ENCODE data around the gene NRP2. TPM values are rescaled to one million over a fixed set of nuclear protein-coding genes. Genes with fewer than 3 reads are reported as not detected.

NRP2 gene
- total RNA-seq (ENCODE audit: low replicate concordance), result 27.8 and 32.0 TPM in 2 replicates

DNA sequence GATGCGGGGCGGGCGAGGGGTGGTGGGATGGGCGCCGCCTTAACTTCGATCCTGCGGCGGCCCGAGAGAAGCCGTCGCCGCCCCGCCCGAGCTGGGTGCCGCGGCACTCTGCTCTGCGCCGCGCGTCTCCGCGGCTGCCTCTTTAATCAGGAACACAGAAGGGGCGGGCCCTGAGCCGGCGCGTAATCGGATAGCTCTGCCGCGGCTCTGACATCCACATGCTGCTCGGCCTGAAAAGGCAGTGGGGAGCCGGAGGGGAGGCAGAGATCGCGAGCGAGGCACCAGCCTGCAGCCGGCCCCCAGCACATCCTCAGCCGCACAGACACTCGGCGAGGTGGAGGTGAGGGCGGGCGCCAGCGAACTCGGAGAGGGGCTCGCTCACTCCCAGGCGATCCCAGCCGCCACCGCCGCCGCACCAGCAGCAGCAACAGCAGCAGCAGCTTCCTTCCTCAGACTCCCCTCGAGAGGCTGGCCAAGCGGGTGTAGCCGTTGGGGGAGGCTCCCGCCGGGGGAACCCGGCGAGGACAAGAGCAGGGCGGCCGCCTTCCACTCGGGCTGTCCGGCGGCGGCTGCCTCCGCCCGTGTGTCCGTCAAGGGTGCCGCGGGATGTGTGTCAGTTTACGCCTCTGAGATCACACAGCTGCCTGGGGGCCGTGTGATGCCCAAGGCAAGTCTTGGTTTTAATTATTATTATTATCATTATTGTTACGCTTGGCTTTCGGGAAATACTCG lies at the start of gene NRP2:
NRP2 (plus strand) TSS at position 263 of the 732 bp plus-strand sequence. CDS start 790 bp downstream, outside the sequence.
- Histone ChIP-seq H2AFZ (replicated peaks) (peak within 1 kb of the TSS; percentile 60), H3K79me2 (ENCODE audit: low read depth) (peaks cover 45% of the 10 kb centered on the region), H3K4me2 (peak within 1 kb of the TSS; percentile 94), H3K27ac (no peak within 1 kb of the TSS), H3F3A (ENCODE audit: low read depth) (peaks cover 28% of the 10 kb centered on the region), H4K20me1 (ENCODE audit: low read depth) (peaks cover under 1% of the 10 kb centered on the region), H3K4me1 (peaks cover 51% of the 10 kb centered on the region), H3K27me3 (peaks cover 59% of the 10 kb centered on the region), H3K9ac (no peak within 1 kb of the TSS), H3K4me3 (peak within 1 kb of the TSS; percentile 65), H3K36me3 (no peaks in the 10 kb centered on the region), H3K9me3 (ENCODE audit: low read depth) (no peaks in the 10 kb centered on the region)
- TF ChIP-seq CTCF (IDR thresholded peaks at IDR 0.05) (no peak), EZH2phosphoT487 (IDR thresholded peaks at IDR 0.05) (peak; percentile 64), EZH2 (IDR thresholded peaks at IDR 0.05) (peak; percentile 44)
- Mint-ChIP-seq H3K4me1 (peaks cover 56% of the 10 kb centered on the region), H3K9me3 (no peaks in the 10 kb centered on the region), H3K27ac (peak within 1 kb of the TSS; percentile 44), H3K27me3 (ENCODE audit: insufficient read depth, low read depth) (peaks cover 55% of the 10 kb centered on the region), H3K4me3 (peak within 1 kb of the TSS; percentile 89), H3K36me3 (no peaks in the 10 kb centered on the region)
- DNase-seq (ENCODE audit: low spot score), result peak; percentile 97

DNA sequence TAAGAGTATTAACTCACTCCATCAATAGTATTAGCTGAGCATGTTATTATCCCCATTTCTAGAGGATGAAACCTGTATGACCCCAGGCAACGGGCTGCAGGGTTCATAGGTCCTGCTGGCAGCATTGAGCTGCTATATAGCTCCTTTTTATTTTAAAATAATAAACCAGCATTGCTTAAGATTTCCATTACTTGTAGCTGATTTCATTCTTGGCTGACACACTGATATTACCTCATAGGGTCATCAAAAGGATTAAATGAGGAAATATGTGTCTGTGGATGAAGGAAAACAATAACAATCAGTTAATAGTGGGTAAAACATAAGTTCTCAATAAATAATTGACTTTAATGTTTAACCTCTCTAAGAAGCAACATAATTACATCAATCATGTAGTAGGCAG lies 48.3 kb upstream of the NRP2 start:
- H3K9me3 Mint-ChIP-seq, result peaks cover 7% of the 10 kb centered on the region
- H3K79me2 ChIP-seq (ENCODE audit: low read depth), result no peaks in the 10 kb centered on the region
- H3K4me1 ChIP-seq, result peaks cover 11% of the 10 kb centered on the region
- H3K4me3 Mint-ChIP-seq, result no peak overlapping the region
- no peak overlapping the region for H3K9ac ChIP-seq
- no peak overlapping the region for H3K4me3 ChIP-seq
- H3K27ac ChIP-seq, result no peak overlapping the region
- H3K9me3 ChIP-seq (ENCODE audit: low read depth), result no peaks in the 10 kb centered on the region
- H3K27me3 ChIP-seq, result no peaks in the 10 kb centered on the region
- no peaks in the 10 kb centered on the region for H3K36me3 ChIP-seq
- no peaks in the 10 kb centered on the region for H3F3A ChIP-seq (ENCODE audit: low read depth)
- H3K4me1 Mint-ChIP-seq, result peaks cover 20% of the 10 kb centered on the region
- H3K36me3 Mint-ChIP-seq, result no peaks in the 10 kb centered on the region
- no peak overlapping the region for H2AFZ ChIP-seq (replicated peaks)
- no peak for DNase-seq (ENCODE audit: low spot score)
- H3K27me3 Mint-ChIP-seq (ENCODE audit: insufficient read depth, low read depth), result no peaks in the 10 kb centered on the region
- H4K20me1 ChIP-seq (ENCODE audit: low read depth), result no peaks in the 10 kb centered on the region
- TF ChIP-seq EZH2phosphoT487 (IDR thresholded peaks at IDR 0.05) (no peak), EZH2 (IDR thresholded peaks at IDR 0.05) (no peak), CTCF (IDR thresholded peaks at IDR 0.05) (no peak)
- H3K4me2 ChIP-seq, result no peak overlapping the region
- H3K27ac Mint-ChIP-seq, result no peak overlapping the region

DNA sequence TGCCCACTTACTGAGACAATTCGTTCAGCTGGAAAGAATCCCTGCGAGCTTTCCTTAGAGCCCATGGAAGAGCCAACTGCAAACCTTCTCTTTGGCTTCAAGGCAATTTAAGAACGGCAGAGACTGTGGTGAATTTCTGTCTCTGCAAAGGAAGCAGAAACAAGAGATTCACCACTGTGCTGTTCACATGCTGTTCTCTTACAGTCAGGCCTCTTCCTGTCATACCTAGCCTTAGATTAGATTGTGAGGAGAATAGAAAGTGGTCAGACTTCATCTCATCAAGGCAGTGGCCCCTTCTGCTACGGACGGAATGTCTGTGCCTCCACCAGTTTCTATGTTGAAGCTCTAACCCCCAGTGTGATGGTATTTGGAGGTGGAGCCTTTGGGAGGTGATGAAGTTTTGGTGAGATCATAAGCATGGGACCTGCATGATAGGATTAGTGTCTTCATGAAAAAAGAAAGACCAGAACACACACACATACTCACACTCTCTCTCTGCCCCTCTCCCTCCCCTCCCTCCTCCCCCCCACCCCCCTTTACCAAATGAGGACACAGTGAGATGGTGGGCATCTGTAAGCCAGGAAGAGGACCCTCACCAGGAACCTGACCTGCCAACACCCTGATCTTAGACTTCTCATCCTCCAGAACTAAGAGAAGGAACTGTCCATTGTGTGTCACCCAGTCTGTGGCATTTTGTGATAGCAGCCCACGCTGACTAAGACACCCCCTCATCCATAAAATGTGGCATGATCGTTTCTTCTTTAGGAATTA lies 45.6 kb upstream of the NRP2 start:
- Histone ChIP-seq H3K36me3 (no peaks in the 10 kb centered on the region), H3K4me1 (peaks cover 6% of the 10 kb centered on the region), H2AFZ (replicated peaks) (peak overlapping the region; percentile 36), H3F3A (ENCODE audit: low read depth) (no peaks in the 10 kb centered on the region), H3K27me3 (no peaks in the 10 kb centered on the region), H3K4me2 (no peak overlapping the region), H3K9me3 (ENCODE audit: low read depth) (no peaks in the 10 kb centered on the region), H3K79me2 (ENCODE audit: low read depth) (no peaks in the 10 kb centered on the region), H3K4me3 (no peak overlapping the region), H3K9ac (no peak overlapping the region), H3K27ac (no peak overlapping the region), H4K20me1 (ENCODE audit: low read depth) (no peaks in the 10 kb centered on the region)
- Mint-ChIP-seq H3K4me3 (no peak overlapping the region), H3K27ac (no peak overlapping the region), H3K36me3 (no peaks in the 10 kb centered on the region), H3K27me3 (ENCODE audit: insufficient read depth, low read depth) (no peaks in the 10 kb centered on the region), H3K9me3 (peaks cover 8% of the 10 kb centered on the region), H3K4me1 (peaks cover 7% of the 10 kb centered on the region)
- no peak for DNase-seq (ENCODE audit: low spot score)
- no peak for TF ChIP-seq EZH2 (IDR thresholded peaks at IDR 0.05)
- no peak for TF ChIP-seq EZH2phosphoT487 (IDR thresholded peaks at IDR 0.05)
- no peak for TF ChIP-seq CTCF (IDR thresholded peaks at IDR 0.05)
